ENCODE results near the gene LNP1.

DNA sequence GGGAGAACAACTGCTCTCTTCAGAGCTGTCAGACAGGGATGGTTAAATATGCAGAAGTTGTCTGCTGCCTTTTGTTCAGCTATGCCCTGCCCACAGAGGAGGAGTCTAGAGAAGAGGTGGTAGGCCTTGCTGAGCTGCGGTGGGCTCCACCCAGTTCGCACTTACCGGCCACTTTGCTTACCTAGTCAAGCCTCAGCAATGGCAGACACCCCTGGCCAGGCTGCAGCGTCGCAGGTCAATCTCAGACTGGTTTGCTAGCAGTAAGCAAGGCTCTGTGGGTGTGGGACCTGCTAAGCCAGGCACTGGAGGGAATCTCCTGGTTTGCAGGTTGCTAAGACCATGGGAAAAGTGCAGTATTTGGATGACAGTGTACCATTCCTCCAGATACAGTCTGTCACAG is 78.7 kb downstream of the LNP1 start:
- TF ChIP-seq, protein P1, sequence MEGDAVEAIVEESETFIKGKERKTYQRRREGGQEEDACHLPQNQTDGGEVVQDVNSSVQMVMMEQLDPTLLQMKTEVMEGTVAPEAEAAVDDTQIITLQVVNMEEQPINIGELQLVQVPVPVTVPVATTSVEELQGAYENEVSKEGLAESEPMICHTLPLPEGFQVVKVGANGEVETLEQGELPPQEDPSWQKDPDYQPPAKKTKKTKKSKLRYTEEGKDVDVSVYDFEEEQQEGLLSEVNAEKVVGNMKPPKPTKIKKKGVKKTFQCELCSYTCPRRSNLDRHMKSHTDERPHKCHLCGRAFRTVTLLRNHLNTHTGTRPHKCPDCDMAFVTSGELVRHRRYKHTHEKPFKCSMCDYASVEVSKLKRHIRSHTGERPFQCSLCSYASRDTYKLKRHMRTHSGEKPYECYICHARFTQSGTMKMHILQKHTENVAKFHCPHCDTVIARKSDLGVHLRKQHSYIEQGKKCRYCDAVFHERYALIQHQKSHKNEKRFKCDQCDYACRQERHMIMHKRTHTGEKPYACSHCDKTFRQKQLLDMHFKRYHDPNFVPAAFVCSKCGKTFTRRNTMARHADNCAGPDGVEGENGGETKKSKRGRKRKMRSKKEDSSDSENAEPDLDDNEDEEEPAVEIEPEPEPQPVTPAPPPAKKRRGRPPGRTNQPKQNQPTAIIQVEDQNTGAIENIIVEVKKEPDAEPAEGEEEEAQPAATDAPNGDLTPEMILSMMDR (IDR thresholded peaks at IDR 0.05) = no peak
- TF ChIP-seq POLR2A (IDR thresholded peaks at IDR 0.05) = no peak

Measured in thyroid gland (tissue), 4 donors.